Lower lobe of right lung (tissue), 2 donors: ENCODE measurements around the gene GALNT11. TPM values are rescaled to one million over a fixed set of nuclear protein-coding genes. Genes with fewer than 3 reads are reported as not detected.
A peak's percentile ranks its signal among the peaks of the same experiment; 100 is the strongest.

Experiments
- ATAC-seq, 2 donors: fragments of 200-7000 bp; cut with Tn5 transposase; one replicate each; pipeline ENCODE4 v1.9.1; 2020 to 2022; ENCODE audit warnings: mild to moderate bottlenecking in 2 of 2, moderate library complexity in 2 of 2
- DNase-seq: peaks from one replicate; pipeline ENCODE4 v3.0.0-alpha.2; 2020
- H3K27ac ChIP-seq: fragments of 200-600 bp; one replicate; pipeline ENCODE4 v1.8.0; 2022
- H3K27me3 ChIP-seq: fragments of 200-600 bp; one replicate; pipeline ENCODE4 v1.8.0; 2022; ENCODE audit warnings: low read depth
- H3K36me3 ChIP-seq: fragments of 200-600 bp; one replicate; pipeline ENCODE4 v1.8.0; 2022; ENCODE audit warnings: mild to moderate bottlenecking
- H3K4me1 ChIP-seq: fragments of 200-600 bp; one replicate; pipeline ENCODE4 v1.8.0; 2022
- H3K4me3 ChIP-seq: fragments of 200-600 bp; one replicate; pipeline ENCODE4 v1.8.0; 2022; ENCODE audit warnings: mild to moderate bottlenecking
- H3K9me3 ChIP-seq: fragments of 200-600 bp; one replicate; pipeline ENCODE4 v1.8.0; 2022
- CTCF ChIP-seq: fragments of 200-600 bp; IDR thresholded peaks from one replicate; pipeline ENCODE4 v1.8.0; 2022; ENCODE audit warnings: antibody characterized with exemption, mild to moderate bottlenecking
- intact Hi-C: fragments of 100-400 bp; cut with DNase I; formaldehyde crosslinking; loops from one replicate; pipeline ENCODE4 v1.11.0; 2022
- total RNA-seq: library from RNA; stranded (reverse); fragmentation: NEBNext Ultra II Directional; extraction: Animal tissue kit (Norgen Biotek cat#: 25700); gene quantifications from one replicate; pipeline ENCODE4 v1.2.1, GENCODE V29; 2021
- donor health status: DM: no; HTN: yes; CAD: no; lungs with severe emphysema.

GALNT11 gene
- total RNA-seq, 1 donor from 2014 or later = 39.6 TPM

- H3K27me3 ChIP-seq = no peaks in the 10 kb centered on the region
- no peak for TF ChIP-seq CTCF
- intact Hi-C loops = no loop called here
Observed at GRCh38 chr7:152142976-152143595, 117.6 kb downstream of the GALNT11 start.

GRCh38 chr7:152144557-152145245 lies 119.2 kb downstream of the GALNT11 start:
- H3K36me3 ChIP-seq = peaks cover 98% of the 10 kb centered on the region
- no peak for DNase-seq
- no peak for TF ChIP-seq CTCF
- no peaks in the 10 kb centered on the region for H3K4me1 ChIP-seq
- no peaks in the 10 kb centered on the region for H3K9me3 ChIP-seq
- ATAC-seq = no peak
- intact Hi-C loops = no loop called here
- H3K27me3 ChIP-seq = no peaks in the 10 kb centered on the region
- no peak overlapping the region for H3K4me3 ChIP-seq
- H3K27ac ChIP-seq = no peak overlapping the region

More at GRCh38 chr7:152142976-152143595, 117.6 kb downstream of the GALNT11 start:
- DNase-seq (no peak), ATAC-seq (no peak)
- Histone ChIP-seq H3K4me1 (no peaks in the 10 kb centered on the region), H3K4me3 (no peak overlapping the region), H3K27ac (no peak overlapping the region), H3K9me3 (no peaks in the 10 kb centered on the region), H3K36me3 (peaks cover 98% of the 10 kb centered on the region)

GRCh38 chr7:152145853-152146466 lies 120.5 kb downstream of the GALNT11 start:
- intact Hi-C loops = no loop called here
- no peaks in the 10 kb centered on the region for H3K27me3 ChIP-seq
- DNase-seq = no peak
- peaks cover 98% of the 10 kb centered on the region for H3K36me3 ChIP-seq
- no peaks in the 10 kb centered on the region for H3K9me3 ChIP-seq
- peak; percentile 68 to 69 for ATAC-seq
- TF ChIP-seq CTCF = peak; percentile 61
- no peaks in the 10 kb centered on the region for H3K4me1 ChIP-seq
- H3K4me3 ChIP-seq = no peak overlapping the region
- no peak overlapping the region for H3K27ac ChIP-seq

- no peaks in the 10 kb centered on the region for H3K27me3 ChIP-seq
- no peak overlapping the region for H3K4me3 ChIP-seq
- no peaks in the 10 kb centered on the region for H3K9me3 ChIP-seq
- peaks cover 98% of the 10 kb centered on the region for H3K36me3 ChIP-seq
- ATAC-seq = no peak
- intact Hi-C loops = no loop called here
- no peaks in the 10 kb centered on the region for H3K4me1 ChIP-seq
- H3K27ac ChIP-seq = no peak overlapping the region
- no peak for TF ChIP-seq CTCF
- DNase-seq = no peak
Observed at GRCh38 chr7:152148706-152149105, 123.2 kb downstream of the GALNT11 start.

- Histone ChIP-seq H3K27ac (no peak overlapping the region), H3K27me3 (no peaks in the 10 kb centered on the region), H3K4me1 (no peaks in the 10 kb centered on the region), H3K4me3 (no peak overlapping the region), H3K36me3 (peaks cover 98% of the 10 kb centered on the region), H3K9me3 (no peaks in the 10 kb centered on the region)
- DNase-seq (no peak), ATAC-seq (no peak)
- intact Hi-C loops = no loop called here
- no peak for TF ChIP-seq CTCF
Observed at GRCh38 chr7:152149363-152149762, 123.9 kb downstream of the GALNT11 start.
